ENCODE results near the gene KRTAP5-1. TPM values are rescaled to one million over a fixed set of nuclear protein-coding genes. Genes with fewer than 3 reads are reported as not detected.

Gene KRTAP5-1
- total and polyA plus RNA-seq, 10 of the 15 experiments (the other 5 are each of a cell fraction or from before 2014, with no cell fraction given) = not detected

DNA sequence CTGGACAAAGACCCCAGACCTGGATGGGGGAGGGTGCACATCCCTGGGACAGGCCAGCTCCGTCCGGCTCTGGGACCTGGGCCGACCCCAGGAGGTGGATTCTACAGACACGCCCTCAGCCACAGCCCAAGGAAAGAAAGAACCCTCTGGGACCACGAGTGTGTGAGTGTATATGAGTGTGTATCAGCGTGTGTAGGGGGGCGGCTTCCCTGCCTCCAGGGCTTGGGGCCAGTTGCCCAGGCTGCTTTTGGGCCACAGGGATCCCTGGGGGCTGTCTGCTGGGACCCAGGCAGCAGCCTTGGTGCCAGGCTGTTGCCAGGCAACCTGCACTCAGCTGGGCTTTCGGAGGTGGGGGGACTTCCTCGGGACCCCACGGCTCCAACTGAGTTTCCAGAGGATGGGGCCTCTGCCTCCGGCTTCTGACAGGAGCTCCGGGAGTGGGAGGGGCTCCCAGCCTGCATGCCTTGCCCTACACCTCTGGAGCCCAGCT, 21.9 kb downstream of the KRTAP5-1 start (continued):
- TF ChIP-seq ZNF592 (IDR thresholded peaks at IDR 0.05) = no peak
- no peak for TF ChIP-seq NFYA (IDR thresholded peaks at IDR 0.05; ENCODE audit: borderline replicate concordance, low read depth, low read length)

DNA sequence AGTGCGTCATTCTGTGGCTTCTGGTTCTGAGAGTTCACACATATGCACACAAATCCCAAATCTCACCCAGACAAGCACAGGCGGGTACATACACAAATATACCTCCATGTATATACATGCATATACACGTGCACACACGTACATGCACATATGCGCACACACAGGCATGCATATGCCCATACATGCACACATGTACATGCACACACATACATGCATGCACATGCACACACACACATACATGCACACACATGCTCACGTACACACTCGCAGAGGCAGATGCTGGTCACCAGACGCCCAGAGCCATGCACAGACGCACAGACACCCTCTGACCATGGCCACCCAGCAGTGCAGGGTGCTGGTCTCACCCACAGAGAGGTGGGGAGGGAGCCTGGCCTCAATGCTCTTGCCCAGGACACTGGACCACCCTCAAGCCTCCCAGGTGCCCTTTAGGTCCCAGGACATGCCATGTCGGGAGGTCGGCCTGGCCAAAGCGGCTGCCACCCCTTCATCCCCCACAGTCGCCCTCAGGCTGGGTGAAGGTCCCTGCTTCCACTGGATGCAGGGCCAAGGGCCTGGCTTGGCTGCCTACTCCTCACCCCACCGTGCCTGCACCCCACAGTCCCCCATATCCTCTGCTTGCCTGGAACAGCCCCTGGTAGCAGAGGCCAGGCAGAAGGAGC, 22.5 kb downstream of the KRTAP5-1 start:
- no peaks in the 10 kb centered on the region for H3K79me2 ChIP-seq (ENCODE audit: control insufficient read depth, insufficient read depth, low read length)
- no peak for TF ChIP-seq NFIC (IDR thresholded peaks at IDR 0.05; ENCODE audit: low read depth, low read length)
- TF ChIP-seq, protein P1, sequence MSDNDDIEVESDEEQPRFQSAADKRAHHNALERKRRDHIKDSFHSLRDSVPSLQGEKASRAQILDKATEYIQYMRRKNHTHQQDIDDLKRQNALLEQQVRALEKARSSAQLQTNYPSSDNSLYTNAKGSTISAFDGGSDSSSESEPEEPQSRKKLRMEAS (IDR thresholded peaks at IDR 0.05; ENCODE audit: low read depth, low read length) = no peak
- no peak for TF ChIP-seq CHD1 (IDR thresholded peaks at IDR 0.05; ENCODE audit: low read depth, low read length)
- TF ChIP-seq, protein P2, sequence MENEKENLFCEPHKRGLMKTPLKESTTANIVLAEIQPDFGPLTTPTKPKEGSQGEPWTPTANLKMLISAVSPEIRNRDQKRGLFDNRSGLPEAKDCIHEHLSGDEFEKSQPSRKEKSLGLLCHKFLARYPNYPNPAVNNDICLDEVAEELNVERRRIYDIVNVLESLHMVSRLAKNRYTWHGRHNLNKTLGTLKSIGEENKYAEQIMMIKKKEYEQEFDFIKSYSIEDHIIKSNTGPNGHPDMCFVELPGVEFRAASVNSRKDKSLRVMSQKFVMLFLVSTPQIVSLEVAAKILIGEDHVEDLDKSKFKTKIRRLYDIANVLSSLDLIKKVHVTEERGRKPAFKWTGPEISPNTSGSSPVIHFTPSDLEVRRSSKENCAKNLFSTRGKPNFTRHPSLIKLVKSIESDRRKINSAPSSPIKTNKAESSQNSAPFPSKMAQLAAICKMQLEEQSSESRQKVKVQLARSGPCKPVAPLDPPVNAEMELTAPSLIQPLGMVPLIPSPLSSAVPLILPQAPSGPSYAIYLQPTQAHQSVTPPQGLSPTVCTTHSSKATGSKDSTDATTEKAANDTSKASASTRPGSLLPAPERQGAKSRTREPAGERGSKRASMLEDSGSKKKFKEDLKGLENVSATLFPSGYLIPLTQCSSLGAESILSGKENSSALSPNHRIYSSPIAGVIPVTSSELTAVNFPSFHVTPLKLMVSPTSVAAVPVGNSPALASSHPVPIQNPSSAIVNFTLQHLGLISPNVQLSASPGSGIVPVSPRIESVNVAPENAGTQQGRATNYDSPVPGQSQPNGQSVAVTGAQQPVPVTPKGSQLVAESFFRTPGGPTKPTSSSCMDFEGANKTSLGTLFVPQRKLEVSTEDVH (IDR thresholded peaks at IDR 0.05; ENCODE audit: low read depth, partially characterized antibody) = no peak
- no peak for TF ChIP-seq MTA2 (IDR thresholded peaks at IDR 0.05; ENCODE audit: low read depth)
- no peak for TF ChIP-seq PML (IDR thresholded peaks at IDR 0.05; ENCODE audit: low read length)
- TF ChIP-seq CEBPZ (IDR thresholded peaks at IDR 0.05; ENCODE audit: low read depth, low read length) = no peak

More for the DNA sequence above, 22.5 kb downstream of the KRTAP5-1 start:
- no peak for FAIRE-seq
- ChIA-PET RAD21 (ENCODE audit: unreplicated experiment) (no interaction called here), CTCF (no interaction called here), SMC1A (ENCODE audit: uncharacterized antibody, unreplicated experiment) (no interaction called here), POLR2A (no interaction called here)
- H3K27me3 ChIP-seq (replicated peaks in 1 of 2; ENCODE audit: control insufficient read depth in 2 of 2, insufficient read depth in 2 of 2, low read length in 1 of 2) = no peaks in the 10 kb centered on the region
- no peak overlapping the region for H3K27ac ChIP-seq (ENCODE audit: control insufficient read depth, insufficient read depth)
- no peak overlapping the region for H2AFZ ChIP-seq (ENCODE audit: control insufficient read depth, low read depth, low read length)
- no peak overlapping the region for H3K9ac ChIP-seq (ENCODE audit: control insufficient read depth, insufficient read depth, low read length)
- H3K4me3 ChIP-seq = no peak overlapping the region
- H3K36me3 ChIP-seq (ENCODE audit: control insufficient read depth in 2 of 2, insufficient read depth in 2 of 2, low read length in 1 of 2) = no peaks in the 10 kb centered on the region
- no peak overlapping the region for H3K4me2 ChIP-seq (ENCODE audit: control insufficient read depth, insufficient read depth)
- intact Hi-C loops (cut with micrococcal nuclease; ENCODE audit: unreplicated experiment) = no loop called here
- in situ Hi-C loops (cut with MboI) = no loop called here
- no peaks in the 10 kb centered on the region for H3K4me1 ChIP-seq (ENCODE audit: control insufficient read depth, insufficient read depth, low read length)
- no peaks in the 10 kb centered on the region for H4K20me1 ChIP-seq (ENCODE audit: control insufficient read depth, insufficient read depth)
- no peaks in the 10 kb centered on the region for H3K9me3 ChIP-seq (replicated peaks; ENCODE audit: control insufficient read depth, insufficient read depth, low read length)
- no peak for DNase-seq (ENCODE audit: low read depth, low spot score)
- BruUV-seq (replicated peaks) = no TSS peak
- ATAC-seq = no peak
- WGBS (ENCODE audit: insufficient coverage, insufficient replicate concordance, low lambda C conversion rate, missing lambda C conversion rate) = 36% methylated on average over 14 of the region's 14 CpGs
